Activated CD4-positive, alpha-beta T cell treated with anti-CD3 and anti-CD28 coated beads for 24 hours (primary cell): Measurements from ENCODE around the gene TNS1.

Source experiments
- DNase-seq, 2 donors: peaks; one replicate each; pipeline ENCODE4 v3.0.0-alpha.2; 2020; ENCODE audit warnings: low read depth in 2 of 2

TNS1 gene

DNA sequence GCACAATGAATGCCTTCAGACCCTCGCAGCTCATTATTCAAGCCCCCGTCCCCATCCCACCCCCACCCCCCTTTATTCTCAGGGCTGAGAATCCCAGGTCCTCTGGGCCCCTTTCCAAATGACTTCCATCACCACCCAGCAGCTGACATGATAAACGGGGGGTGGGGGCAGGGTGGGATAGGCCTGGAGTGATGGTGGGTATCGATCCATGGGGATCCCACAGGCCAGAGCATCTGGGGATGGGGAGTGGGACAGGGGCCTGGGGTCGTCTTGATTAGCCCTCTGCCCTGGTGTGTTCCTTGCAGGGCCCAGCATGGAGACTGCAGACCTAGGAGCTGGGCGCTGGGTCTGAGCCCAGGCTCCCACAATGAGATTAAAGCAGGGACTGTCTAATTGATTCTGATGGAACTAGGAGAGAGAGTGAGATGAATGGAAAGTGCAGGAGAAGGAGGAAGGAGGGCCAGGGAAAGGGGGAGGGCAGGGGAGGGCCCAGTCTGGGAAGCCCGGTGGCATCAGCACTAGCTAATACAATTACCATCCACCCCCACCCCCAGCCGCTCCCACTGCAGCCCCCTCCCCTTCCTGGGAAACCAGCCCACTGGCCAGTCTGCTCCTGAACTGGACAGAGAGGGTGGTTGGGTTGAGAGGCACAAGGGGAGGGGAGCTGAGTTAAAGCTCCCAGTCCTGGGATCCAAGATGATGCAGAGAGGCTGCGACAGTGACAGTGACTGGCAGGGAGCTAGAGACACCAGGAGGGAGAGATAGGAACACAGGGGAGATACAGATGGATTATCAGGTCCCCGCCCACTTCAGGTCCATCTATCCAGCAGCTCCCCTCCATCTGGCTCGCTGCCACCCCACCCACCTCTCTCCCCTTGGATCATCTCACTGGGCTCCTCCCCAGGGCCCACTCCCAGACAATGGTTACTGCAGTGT is 13.1 kb upstream of the TNS1 start:
- no peak for DNase-seq

DNA sequence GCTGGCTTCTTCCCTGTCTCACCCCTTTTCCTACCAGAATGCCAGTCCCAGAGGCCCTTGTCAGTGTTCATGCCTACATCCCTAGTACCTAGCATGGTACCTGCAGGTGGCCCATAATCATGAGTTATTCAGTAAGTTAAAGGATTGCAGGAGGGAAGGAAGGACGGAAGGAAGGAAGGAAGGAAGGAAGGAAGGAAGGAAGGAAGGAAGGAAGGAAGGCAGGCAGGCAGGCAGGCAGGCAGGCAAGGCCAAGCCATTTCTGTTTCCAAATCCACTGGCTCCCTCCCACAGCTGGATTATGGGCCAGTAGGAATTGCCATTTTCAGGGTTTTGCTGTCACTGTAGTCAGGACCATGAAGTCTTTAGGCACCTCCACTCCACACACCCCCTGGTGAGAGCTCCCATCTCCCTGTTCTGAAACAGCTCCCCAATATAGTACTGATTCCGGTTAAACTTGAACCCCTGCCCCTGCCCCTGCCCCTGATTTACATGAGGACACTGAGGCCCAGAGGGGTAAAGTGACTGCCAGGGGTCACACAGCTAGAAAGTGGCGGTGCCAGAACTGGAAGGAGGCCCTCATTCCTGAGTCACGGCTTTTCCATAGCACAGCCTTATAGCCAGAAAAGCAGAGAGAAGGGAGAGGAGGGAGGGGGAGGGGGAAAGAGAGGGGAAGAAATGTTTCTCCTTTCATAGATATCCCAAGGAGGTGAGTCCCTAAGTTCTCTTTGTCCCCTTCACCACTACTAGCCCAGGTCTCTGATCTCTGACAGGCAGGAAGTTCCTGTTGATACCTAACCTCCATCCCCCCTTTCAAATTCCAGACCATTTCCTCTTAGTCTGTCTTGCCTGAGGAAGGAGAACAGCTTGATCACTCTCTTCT is 12.2 kb upstream of the TNS1 start:
- no peak for DNase-seq

DNA sequence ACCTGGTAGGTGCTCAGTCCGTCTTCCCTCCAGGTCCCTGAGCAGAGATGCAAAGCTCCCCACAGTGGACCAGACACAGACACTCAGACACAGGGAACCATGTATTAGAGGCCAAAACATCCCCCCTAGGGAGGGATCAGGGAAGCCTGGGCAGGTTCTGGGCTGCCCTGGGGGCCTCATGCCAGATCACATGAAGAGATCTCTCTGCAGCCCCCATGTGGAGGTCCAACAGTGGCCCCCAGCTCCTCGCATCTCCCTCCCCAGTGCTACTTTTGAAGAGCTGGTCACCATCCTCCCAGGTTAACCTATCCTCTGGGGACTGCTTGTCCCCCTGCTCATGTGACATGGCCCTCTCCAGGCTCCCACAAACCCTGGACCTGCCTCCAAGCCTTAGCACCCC is 10.5 kb upstream of the TNS1 start:
- no peak for DNase-seq

DNA sequence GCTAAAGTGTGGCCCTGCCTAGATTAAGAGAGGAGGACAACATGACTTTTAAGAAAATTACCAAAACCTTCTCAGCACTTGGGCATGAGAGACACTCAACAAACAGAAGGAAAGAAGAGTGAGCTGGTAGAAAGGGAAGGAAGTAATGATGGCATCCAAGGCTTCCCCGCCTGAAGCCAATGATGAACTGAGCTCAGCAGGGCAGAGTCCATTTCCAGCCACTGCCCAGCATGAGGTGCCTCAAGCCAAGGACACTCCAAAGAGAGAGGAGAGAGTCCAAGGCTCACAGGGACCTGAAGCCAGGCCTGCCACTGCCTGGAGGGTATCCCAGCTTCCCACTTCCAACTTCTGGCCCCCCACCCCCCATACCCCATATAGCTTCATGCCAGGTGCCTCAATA is 9.5 kb upstream of the TNS1 start:
- DNase-seq, result no peak

DNA sequence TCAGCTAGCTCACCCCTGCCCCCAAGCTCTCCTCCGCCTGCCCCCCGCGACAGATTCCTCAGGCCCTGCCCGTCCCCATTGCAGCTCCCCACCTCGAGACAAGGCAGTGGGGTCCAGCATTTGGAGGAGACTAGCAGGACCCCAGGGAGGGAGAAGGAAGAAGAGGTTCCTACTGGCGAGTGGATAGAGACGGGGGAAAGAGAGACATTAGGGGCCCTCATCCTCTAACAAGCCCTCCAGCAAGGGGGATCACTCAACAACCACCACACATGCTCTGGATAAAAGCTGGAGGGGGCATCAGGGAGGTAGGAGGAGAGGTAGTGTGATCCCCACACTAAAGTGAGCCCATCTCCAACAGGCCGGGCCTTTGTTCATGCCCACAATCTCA is 8.9 kb upstream of the TNS1 start:
- no peak for DNase-seq

DNA sequence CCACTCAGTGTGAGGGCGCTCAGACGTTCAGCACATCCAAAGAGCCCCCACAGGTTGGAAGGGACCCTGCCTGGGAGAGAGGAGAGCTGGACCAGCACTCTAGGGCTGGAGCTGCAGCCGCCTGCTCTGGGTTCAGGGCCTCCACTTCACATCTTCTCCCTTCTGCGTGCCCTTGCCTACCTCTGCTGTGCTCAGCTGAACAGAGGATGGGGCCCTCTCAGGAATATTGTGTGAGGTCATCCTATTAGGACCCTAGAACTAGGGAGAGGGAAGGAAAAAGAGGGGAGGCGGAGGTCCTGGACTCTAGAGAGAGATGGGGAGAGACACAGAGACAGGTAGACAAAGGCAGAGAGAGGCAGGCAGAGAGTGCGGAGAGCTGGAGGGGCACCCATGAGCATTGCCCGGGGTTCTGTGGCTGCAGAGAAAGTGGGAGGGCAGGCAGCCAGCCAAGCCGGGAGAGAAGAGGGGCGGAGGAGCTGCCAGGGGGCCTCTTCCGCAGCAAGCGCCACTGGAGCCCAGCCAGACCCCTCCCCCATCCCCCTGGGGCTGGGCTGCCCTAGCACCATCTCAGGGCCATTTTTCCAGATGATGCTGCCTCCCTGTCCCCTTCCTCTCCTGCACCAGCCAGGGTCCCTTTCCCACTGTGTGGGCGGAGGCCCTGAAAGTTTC is 8.3 kb upstream of the TNS1 start:
- DNase-seq, result no peak

DNA sequence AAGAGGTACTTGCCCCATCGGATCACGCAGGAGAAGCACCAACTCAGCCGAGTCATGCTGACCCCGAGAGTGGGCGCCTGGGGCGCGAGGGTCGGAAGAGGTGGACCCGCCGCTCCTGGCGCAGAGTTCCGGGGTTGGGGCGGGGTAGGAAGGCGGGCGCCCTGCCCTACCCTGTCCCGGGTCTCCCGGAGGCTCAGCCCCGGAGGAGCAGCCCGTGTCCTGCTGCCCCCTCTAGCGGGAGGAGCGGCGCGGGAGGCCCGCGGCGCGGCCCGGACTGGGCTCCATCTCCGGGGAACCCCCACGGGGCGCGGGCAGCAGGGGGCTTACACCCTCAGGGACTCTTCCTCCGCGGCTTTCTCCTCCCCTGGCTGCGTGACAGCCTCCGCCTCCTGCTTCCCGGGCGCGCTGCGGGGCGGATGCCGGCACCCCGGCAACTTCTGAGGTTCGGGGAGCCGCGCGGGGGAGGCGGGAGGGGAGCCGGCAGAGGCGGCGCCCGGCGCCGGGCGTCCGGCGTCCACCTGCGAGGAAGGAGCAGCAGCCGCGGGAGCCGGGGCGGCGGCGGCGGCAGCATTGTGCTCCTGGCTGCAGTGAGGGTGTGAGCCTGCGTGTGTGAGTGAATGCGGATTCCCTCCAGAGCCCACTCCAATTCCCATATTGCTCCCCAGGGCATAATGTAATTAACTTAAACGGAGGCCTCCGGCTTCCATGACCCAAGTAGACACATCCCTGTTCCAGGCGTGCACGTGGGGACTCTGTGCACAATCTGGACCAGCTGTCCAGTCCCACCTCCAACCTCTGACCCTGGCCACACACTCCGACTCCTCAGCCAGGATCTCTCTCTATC is 7.6 kb upstream of the TNS1 start:
- no peak for DNase-seq

DNA sequence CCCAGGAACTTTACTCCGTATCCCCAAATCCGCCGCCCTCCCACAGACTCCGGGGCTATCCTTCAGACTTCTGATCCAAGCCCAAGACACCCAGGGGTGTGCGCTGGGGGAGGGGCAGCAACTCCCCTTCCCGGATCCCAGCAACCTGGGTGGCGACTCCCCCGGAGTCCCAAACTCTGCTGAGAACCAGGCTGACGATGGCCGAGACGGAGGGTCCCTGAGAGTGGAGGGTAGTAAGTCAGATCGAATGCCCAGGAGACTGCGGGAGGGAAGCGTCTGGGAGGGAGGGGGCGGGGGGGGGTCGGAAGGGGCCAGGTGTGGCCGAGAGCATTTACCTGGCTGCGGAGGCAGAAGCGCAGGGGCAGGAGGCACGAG is 7.0 kb upstream of the TNS1 start:
- DNase-seq, result no peak

DNA sequence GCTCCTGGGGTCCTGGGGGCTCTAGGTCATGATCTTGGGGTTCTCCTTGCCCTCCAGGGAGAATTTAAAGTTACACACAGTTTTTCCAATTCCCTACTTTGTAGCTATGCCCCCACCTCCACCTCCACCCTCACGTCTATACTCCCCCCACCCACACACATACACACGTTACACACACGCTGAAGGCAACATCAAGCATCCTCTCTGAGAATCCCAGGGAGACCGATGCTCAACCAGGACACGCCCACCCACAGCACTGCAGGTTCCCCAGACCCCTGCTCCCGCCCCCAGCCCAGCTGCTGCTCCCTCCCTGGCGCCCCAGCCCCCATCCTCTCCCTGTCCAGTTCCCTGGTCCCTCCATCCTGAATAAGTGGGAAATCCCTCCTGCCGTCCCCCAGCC is 6.4 kb upstream of the TNS1 start:
- DNase-seq, result no peak

DNA sequence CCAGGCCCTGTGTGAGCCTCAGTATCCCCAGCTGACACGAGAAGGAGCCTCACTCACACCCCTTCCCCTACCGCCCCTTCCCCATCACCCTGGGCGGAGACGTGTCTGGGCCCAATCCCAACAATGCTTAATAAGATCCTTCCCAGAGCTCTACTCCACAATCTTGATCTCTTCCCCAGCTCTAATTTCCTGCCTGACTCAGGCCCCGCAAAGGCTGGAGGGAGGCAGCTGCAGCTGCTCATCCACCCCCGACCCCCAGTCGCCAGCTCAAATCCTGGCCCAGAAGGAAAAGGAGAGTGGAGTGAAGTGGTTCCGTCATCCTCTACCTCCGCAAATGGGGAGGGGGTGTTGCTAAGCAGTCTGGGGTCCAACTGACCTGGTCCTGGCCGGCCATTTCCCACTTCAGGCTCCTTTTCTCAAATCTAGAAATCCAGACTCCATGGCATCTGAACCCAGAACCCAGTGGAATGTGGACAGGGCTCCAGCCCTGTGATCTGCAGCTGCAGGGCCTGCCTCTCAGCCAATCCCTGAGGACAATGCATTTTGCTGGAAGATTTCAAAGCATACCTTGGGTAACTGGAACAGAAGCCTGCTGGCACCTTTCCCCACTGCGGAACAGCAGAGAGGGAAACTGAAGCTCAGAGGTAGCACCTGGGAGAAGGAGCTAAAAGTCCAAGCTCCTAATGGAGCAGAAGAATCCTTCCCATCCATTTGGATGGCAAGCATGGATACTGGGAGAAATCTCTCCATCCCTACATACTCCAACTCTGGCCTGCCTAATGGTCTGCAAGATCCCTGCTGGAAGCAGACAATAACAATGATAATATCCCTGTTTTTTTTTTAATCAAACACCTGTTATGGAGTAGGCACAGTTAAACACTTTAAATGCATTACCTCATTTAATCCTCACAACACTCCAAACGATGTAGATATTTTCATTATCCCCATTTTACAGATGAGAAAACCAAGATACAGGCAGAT is 5.6 kb upstream of the TNS1 start:
- DNase-seq, result no peak

DNA sequence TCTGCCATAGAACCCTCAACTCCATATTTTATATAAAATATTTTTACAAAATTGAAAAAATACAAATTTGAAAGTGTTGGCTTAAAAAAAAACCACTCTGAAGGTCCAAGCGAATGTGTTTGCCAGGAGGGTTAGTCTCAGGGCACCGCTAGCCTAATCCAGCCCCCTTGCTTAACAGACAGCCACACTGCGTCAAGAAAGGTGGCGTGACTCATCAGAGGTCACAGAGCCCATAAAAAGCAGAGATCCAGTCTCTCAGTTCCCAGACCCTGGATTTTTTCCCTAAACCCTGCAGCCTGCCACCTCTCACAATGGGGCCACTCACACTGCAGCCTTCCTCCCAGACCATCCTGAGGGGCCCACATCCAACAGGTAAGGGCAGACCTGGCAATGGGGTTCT is 3.9 kb upstream of the TNS1 start:
- DNase-seq, result no peak

DNA sequence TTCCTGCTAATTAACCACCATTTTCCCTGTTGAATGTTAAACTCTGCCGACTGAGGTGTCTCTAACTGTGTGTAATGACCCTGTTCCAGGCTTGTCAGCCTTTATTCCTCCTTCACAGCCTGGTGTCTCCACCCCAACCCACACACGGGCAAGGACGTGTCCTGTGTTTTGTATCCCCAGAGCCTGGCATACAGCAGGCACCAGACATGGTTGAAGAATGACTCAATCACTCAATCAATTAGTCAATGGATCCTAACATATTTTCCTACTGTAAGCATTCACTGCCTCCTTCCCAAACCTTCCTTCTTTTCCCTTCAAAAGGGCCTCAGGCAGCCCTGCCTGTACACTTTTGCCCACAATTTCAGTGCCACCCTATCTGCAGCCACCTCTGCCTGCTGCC is 2.7 kb upstream of the TNS1 start:
- DNase-seq, result no peak

DNA sequence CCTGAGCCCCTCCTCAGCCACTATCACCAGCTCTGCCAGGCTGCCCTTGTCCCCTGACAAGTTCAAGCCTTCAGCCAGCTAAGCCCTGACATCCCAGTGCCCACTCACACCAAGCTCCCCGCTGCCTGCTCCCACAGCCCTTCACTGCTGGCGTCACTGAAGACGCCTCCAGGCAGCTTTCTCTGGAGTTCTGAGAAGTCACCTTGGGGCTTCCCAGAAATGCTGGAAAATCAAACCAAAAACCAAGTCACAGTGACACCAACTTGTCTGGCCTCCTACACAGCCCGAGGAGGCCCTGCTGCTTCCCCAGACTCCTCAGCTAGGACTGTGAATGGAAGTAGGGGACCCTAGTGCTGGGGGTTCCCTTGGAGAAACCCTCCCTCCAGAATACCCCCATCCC is 2.2 kb upstream of the TNS1 start:
- no peak for DNase-seq

DNA sequence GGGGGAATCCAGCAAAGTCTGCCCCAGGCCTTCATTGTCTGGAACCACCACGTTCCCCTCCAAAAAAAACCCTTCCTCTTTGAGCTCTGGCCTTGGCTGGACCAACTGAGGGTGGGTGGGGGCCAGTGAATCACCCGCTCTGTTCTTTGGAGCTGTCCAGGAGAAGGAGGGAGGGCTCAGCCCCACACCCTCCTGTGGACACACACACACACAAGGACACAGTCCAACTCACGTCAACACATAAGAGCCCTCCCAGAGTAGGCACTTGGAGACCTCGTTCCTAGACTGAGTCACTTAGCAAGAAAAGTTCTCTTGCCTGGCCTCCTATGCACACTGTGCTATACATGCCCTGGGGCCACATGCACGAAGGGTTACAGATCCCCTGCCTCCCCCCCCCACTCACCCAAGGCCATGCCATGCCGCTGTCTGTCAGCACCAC is 1.2 kb upstream of the TNS1 start:
- no peak for DNase-seq

DNA sequence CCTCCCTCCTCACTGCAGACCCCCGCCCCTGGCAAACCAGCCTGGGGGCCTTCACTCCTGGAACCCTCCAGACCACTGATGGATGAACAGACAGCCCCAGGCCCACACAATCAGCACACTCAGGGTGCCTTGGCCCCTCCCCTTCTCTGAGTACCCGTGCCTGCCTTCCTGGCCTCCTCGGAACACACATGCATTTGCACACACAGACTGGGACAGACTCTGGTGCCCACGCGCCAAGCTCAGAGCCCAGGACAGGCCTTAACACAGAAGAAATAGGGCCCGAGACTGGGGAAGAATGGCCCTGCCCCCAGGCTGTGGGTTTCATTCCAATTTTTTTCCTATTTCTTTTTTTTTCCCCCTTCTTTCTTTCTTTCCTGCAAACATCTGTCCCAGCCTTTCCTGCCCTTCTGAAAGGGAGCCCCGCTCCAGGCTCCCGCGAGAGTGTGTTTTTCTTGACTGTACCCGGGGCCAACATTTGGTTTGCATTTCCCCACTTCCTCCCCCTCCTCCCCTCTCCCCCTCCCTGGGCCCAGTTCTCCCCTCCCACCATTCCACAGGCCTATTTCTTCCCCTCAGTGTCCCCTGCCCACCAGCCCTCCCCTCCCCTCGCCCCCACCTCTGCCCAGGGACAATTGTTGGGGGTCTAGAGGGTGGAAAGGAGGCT is 618 bp upstream of the TNS1 start:
- no peak for DNase-seq

DNA sequence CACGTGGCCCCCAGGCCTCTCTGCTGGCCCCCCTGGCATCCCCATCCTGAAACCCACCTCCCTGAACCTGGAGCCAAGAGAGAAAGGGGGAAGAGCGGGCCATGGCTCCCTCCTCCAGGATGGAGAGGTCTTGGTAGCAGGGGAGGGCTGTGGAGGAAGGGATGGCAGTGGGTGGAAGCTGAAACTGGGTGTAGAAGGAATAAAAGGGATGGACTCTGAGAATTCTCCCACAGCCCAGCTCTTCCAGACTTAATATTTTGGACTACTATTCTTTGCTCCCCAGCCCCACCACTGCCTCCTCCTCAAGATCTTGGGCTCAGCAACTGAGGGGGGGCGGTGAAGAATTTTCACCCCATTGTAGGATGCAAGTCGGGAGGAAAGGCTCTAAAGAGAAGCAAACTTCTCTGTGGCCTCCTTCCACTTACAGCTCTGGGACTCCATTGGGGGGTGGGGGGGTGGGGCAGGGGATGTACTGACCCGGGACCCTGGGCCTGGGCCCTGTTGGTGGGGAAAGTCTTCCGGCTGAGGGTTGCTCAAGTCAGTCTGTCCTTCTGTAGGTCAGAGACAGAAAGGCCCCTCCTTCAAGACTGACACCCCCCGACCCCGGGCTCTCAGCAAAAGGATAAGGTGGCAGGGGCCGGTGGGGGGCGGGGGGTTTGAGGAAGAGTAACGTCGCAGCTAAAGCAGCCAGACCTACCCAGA is 501 bp downstream of the TNS1 start:
- no peak for DNase-seq

DNA sequence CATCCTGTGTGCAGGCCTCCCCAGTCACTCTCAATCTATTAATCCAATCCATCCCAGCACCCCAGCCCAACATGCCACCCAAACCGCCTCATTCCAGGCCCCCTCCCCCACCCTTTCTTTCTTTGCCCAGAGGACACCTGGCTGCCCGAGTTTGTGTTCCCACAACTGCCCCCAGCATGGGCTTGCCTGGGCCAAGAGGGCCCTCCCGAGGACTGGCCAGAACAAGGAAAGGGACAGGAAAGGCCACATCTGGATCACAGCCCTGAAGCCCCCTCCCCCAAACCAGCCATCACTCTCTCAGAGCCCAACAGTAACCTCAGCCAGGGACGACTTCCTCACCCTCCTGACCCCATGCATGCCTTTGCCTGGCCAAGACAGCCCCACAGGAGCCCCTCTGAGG is 1.2 kb downstream of the TNS1 start:
- no peak for DNase-seq

DNA sequence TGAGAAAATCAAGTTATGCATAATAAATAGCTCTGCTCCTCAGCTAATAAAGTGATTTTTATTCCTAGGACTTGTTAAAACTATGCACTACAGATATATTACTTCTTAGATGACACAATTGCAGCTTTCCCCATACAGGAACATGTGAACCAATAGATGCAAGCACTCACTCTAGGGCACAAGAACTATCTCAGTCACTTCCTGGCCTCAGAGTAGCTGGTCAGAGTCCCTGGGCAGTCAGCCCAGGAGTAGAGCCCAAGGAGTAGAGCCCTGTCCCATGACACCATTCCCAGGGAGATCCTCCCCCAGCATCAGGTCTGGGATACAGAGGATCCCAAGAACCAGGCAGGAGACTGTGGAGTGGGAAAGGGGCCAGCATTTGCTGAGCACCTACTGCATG is 2.7 kb downstream of the TNS1 start:
- DNase-seq, result no peak

DNA sequence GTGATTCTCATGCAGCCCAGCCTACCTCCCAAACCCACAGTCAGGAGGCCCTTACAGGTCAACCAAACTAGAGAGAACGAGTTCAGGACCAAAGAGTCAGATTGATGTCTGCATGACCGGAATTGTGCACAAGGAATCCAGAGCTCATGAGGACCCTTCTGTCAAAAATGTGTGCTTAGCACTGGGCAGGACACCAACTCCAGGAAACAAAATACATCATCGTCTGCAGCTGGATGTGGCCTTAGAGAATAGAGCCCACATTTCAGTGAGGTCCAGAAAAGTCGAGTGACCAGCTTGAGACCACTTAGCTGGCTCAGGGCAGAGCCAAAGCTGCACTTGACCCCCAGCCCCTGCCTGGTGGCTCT is 3.2 kb downstream of the TNS1 start:
- DNase-seq, result no peak
